ENCODE measurements around the gene DPP10. TPM values are rescaled to one million over a fixed set of nuclear protein-coding genes. Genes with fewer than 3 reads are reported as not detected.

DPP10 gene
- total and polyA plus RNA-seq, 8 donors = 1.1 to 8.2 (median 5.8) TPM

DNA sequence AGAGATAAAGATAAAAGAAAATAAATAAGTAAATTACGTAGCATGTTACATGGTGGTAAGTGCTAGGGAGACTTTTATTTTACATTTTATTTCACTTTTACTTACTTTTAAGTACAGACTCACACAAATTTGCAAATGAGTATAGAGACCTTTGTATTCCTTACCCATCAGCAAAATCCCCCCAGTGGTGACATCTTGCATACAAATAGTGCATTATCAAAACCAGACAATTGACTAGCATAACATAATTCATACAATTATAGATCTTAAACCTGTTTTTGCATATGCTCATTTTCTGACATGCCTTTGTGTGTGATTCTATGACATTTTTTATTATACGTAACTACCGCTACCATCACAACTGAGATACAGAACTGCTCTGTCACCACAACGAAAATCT, 1099.4 kb downstream of the DPP10 start:
- Histone ChIP-seq H3K27me3 (no peaks in the 10 kb centered on the region), H3K4me1 (no peaks in the 10 kb centered on the region), H3K9me3 (no peaks in the 10 kb centered on the region), H3K36me3 (no peaks in the 10 kb centered on the region), H3K27ac (no peak overlapping the region), H3K4me3 (no peak overlapping the region)
- intact Hi-C loops (cut with DNase I) = no loop called here
- no peak for DNase-seq
- no peak for ATAC-seq
- TF ChIP-seq, protein P1, sequence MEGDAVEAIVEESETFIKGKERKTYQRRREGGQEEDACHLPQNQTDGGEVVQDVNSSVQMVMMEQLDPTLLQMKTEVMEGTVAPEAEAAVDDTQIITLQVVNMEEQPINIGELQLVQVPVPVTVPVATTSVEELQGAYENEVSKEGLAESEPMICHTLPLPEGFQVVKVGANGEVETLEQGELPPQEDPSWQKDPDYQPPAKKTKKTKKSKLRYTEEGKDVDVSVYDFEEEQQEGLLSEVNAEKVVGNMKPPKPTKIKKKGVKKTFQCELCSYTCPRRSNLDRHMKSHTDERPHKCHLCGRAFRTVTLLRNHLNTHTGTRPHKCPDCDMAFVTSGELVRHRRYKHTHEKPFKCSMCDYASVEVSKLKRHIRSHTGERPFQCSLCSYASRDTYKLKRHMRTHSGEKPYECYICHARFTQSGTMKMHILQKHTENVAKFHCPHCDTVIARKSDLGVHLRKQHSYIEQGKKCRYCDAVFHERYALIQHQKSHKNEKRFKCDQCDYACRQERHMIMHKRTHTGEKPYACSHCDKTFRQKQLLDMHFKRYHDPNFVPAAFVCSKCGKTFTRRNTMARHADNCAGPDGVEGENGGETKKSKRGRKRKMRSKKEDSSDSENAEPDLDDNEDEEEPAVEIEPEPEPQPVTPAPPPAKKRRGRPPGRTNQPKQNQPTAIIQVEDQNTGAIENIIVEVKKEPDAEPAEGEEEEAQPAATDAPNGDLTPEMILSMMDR (IDR thresholded peaks at IDR 0.05) = no peak
- WGBS, 2 donors = 94 to 95% methylated on average over 4 of the region's 4 CpGs
- no peak for FAIRE-seq

DNA sequence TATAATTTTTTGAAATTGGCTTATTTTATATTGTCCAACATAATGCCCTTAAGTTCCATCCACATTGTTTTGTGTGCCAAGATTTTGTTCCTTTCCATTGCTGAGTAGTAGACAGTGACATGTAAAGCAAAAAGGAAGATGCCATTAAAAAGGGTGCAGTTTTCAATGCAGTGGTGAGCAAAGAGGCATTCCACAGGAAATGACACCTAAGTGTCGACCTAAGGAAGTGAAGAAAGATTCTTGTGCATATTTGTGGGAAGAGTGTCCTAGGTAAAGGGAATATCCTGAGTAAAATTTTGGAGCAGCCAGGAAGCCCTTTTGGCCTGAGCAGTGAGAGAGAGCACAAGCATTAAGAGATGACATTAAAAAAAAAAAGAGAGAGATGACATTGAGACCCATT, 1099.9 kb downstream of the DPP10 start:
- H3K9me3 ChIP-seq = no peaks in the 10 kb centered on the region
- no peaks in the 10 kb centered on the region for H3K4me1 ChIP-seq
- WGBS, 2 donors = 79 to 85% methylated on average over 1 of the region's 1 CpG
- ATAC-seq = no peak
- FAIRE-seq = no peak
- H3K36me3 ChIP-seq = no peaks in the 10 kb centered on the region
- no peaks in the 10 kb centered on the region for H3K27me3 ChIP-seq
- H3K4me3 ChIP-seq = no peak overlapping the region
- no peak overlapping the region for H3K27ac ChIP-seq
- intact Hi-C loops (cut with DNase I) = no loop called here
- TF ChIP-seq, protein P1 (IDR thresholded peaks at IDR 0.05) = no peak
- no peak for DNase-seq

DNA sequence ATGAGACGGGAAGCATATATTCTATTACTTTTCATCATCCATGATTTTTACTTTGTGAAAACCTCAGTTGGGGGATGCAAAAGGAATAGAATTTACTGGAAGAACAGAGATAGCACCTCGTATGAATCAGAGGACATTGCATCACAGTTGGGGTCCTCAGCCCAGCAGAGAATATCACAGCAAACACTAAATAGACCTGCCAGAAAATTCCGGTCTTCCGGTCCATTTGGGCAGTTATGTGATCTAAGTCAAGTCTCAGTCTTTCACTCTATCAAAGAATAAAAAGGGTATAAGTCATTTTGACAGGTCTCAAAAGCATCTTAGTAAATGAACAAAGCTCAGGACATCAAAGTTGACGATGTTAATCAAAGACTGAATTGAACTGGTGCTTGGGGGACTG, 1100.6 kb downstream of the DPP10 start:
- H3K27me3 ChIP-seq = no peaks in the 10 kb centered on the region
- FAIRE-seq = no peak
- no peak overlapping the region for H3K27ac ChIP-seq
- H3K36me3 ChIP-seq = no peaks in the 10 kb centered on the region
- ATAC-seq = no peak
- no peak for DNase-seq
- no peaks in the 10 kb centered on the region for H3K4me1 ChIP-seq
- intact Hi-C loops (cut with DNase I) = no loop called here
- H3K4me3 ChIP-seq = no peak overlapping the region
- 82% methylated on average over 5 of the region's 5 CpGs for WGBS, 2 donors
- no peaks in the 10 kb centered on the region for H3K9me3 ChIP-seq
- TF ChIP-seq, protein P1 (IDR thresholded peaks at IDR 0.05) = no peak

DNA sequence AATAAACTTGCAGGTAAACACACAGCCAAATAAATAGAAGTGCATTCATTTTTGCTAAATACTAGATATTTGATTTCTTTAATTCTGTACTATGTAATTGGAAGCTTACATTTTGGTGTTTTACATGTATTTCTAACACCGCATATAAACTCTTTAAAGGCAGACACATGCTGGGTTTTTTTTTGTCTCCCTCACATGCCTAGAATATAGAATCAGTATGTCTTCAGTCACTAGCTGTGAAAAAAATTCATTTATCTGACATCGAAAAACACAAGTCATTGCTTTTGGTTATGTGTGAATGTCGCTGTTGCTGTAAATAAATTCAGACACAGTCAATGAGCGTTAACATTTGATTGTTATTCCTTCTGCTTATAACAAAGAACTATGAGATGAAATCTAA, 1101.0 kb downstream of the DPP10 start:
- no peaks in the 10 kb centered on the region for H3K36me3 ChIP-seq
- DNase-seq (no peak), ATAC-seq (no peak), FAIRE-seq (no peak)
- intact Hi-C loops (cut with DNase I) = no loop called here
- WGBS, 2 donors = 93 to 97% methylated on average over 4 of the region's 4 CpGs
- H3K27ac ChIP-seq = no peak overlapping the region
- no peaks in the 10 kb centered on the region for H3K27me3 ChIP-seq
- H3K4me1 ChIP-seq = no peaks in the 10 kb centered on the region
- TF ChIP-seq, protein P1 (IDR thresholded peaks at IDR 0.05) = no peak
- no peak overlapping the region for H3K4me3 ChIP-seq
- no peaks in the 10 kb centered on the region for H3K9me3 ChIP-seq

DNA sequence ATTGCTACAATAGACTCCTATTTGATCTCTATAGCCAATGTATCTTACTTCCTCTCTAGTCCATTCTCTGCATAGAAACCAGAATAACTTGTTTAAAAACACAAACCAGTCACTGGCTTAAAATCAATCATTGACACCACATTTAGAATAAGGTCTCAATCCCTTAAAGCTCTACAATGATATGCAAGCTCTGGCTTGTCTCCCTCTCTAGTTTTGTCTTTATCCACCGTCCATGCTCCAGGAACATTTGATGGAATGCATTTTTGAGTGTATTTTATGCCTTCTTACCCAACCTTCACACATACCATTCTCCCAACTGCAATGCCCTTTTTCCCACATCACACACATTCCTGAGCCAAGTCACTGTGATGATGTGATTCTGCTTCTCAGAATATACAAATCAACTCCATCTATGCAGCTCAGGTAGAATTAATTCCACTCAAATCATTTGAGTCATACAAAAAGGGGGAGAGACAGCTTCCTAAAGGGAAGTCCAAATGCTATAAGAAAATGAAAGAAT, 1107.2 kb downstream of the DPP10 start:
- Histone ChIP-seq H3K4me1 (peaks cover 0 to 9% (median 0%) of the 10 kb centered on the region in 3 donors), H3K27ac (no peak overlapping the region), H3K9me3 (no peaks in the 10 kb centered on the region), H3K4me3 (no peak overlapping the region), H3K36me3 (no peaks in the 10 kb centered on the region), H3K27me3 (no peaks in the 10 kb centered on the region)
- WGBS, 2 donors = 48 to 63% methylated on average over 1 of the region's 1 CpG
- FAIRE-seq = no peak
- TF ChIP-seq, protein P1 (IDR thresholded peaks at IDR 0.05) = no peak
- intact Hi-C loops (cut with DNase I) = no loop called here
- no peak for ATAC-seq
- no peak for DNase-seq
